Right lobe of liver (tissue), 6 donors: ENCODE results near the gene CREB3. TPM values are rescaled to one million over a fixed set of nuclear protein-coding genes. Genes with fewer than 3 reads are reported as not detected.

Source experiments
- ATAC-seq, 4 donors: fragments of 200-7000 bp; cut with Tn5 transposase; one replicate each; pipeline ENCODE4 v1.9.1; 2020; ENCODE audit warnings: mild to moderate bottlenecking in 4 of 4, moderate library complexity in 4 of 4
- DNase-seq, 3 donors: peaks; one replicate each; pipeline ENCODE4 v3.0.0-alpha.2; 2020
- H3K27ac ChIP-seq, 3 donors: fragments of 200-600 bp; one replicate each; pipeline ENCODE4 v1.8.0; 2022
- H3K27me3 ChIP-seq, 2 donors: fragments of 200-600 bp; one replicate each; pipeline ENCODE4 v1.8.0; 2022
- H3K36me3 ChIP-seq, 4 donors: fragments of 200-600 bp; sonication (generic) in 1 of 4; one replicate each; pipeline versions ENCODE4 v1.5.1 to v1.8.0; 2017 to 2022; ENCODE audit warnings: control low read depth in 1 of 4
- H3K4me1 ChIP-seq, 4 donors: fragments of 200-600 bp; sonication (generic) in 1 of 4; one replicate each; pipeline versions ENCODE4 v1.5.1 to v1.8.0; 2017 to 2022; ENCODE audit warnings: control low read depth in 1 of 4
- H3K4me3 ChIP-seq, 3 donors: fragments of 200-600 bp; one replicate each; pipeline ENCODE4 v1.8.0; 2022
- H3K9me3 ChIP-seq, 4 donors: fragments of 200-600 bp; sonication (generic) in 1 of 4; one replicate each; pipeline versions ENCODE4 v1.5.1 to v1.8.0; 2017 to 2022; ENCODE audit warnings: control low read depth in 1 of 4
- CTCF ChIP-seq, 4 donors: fragments of 200-600 bp in 3 of 4; fragments of 450-650 bp in 1 of 4; IDR thresholded peaks; one replicate each; pipeline versions ENCODE4 v1.5.1 to v1.8.0; 2016 to 2022; ENCODE audit warnings: antibody characterized with exemption in 4 of 4, mild to moderate bottlenecking in 2 of 4
- POLR2A ChIP-seq: fragments of 450-650 bp; IDR thresholded peaks from one replicate; pipeline ENCODE4 v1.6.1; 2017; ENCODE audit warnings: antibody characterized with exemption, mild to moderate bottlenecking
- WGBS: methylation state at CpG from one replicate; pipeline ENCODE4 v1.1.6; 2018; ENCODE audit warnings: low coverage, low lambda C conversion rate; ENCODE audit not compliant: insufficient coverage; ENCODE audit errors: missing lambda C conversion rate; 5-methylcytosine and 5-hydroxymethylcytosine counted together
- intact Hi-C, 2 donors: fragments of 100-400 bp; cut with DNase I; formaldehyde crosslinking; loops; one replicate each; pipeline versions ENCODE4 v1.11.2 to v1.14.1; 2022
- total RNA-seq, 6 experiments: library from RNA; depleted of rRNA in 2 of 6; stranded (reverse); fragments of >200 nt in 2 of 6; fragmentation: NEBNext Ultra II Directional in 3 of 6; extraction: Animal tissue kit (Norgen Biotek cat#: 25700) in 3 of 6; gene quantifications; one replicate each; pipeline versions ENCODE4 v1.1.0 to v1.2.4, GENCODE V29; 2016 to 2023
- donor health status: DM: no; HTN: yes; CAD: no.
- donor health status: DM: no; HTN: no; CAD: no.
- donor health status: DM: no; HTN: no; CAD: no.
- donor health status: DM: no; HTN: yes; CAD: no.
- donor health status: DM: no; HTN: yes; CAD: no.

The CREB3 gene
- total RNA-seq, 6 experiments from 2014 or later: 12.1 to 35.2 (median 17.8) TPM

DNA sequence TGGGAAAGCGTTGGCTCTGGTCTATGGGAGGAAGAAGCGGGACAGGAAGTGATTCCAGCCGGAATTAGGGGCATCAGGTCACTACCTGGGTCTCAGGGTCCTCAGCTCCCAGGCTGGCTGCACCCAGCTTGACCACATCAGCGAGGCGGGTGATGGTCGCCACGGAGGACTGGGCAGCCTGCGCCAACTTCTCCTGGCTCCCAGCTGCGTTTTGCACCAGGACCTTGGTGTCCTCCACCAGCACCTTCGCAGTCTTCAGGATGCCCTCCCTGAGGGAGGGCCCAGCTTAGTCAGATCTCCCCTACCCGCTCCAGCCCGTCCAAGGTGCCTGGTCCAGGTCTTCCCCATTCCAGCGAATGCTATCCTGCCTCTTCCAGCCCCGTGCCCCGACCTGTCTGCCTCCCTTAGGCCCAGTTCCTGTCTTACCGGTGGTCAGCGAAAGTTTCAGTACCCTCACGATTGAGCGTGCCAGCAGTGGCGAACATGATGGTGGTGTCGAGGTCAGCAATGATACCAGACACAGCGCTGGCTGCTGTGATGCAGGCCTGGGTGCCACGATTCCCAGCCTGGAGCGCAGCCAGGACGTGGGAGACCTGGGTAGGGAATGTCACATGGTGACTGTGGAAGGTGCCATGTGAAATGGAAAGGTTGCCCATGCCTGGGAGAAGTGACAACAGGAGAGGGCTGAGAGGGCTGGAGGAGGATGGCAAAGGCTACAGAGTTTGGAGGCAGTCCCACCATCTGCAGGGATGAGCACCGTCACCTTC is 28.4 kb upstream of the CREB3 start:
- Histone ChIP-seq H3K4me1 (no peaks in the 10 kb centered on the region), H3K36me3 (peaks cover 60 to 100% (median 82%) of the 10 kb centered on the region in 4 donors), H3K9me3 (no peaks in the 10 kb centered on the region), H3K4me3 (no peak overlapping the region), H3K27ac (no peak overlapping the region), H3K27me3 (no peaks in the 10 kb centered on the region)
- 94% methylated on average over 11 of the region's 26 CpGs for WGBS
- peak in 1 of 4 donors; percentile 12 for ATAC-seq
- DNase-seq: no peak
- intact Hi-C loops: no loop called here
- TF ChIP-seq CTCF (IDR thresholded peaks at IDR 0.05) (no peak), POLR2A (no peak)

GRCh38 chr9:35705372-35705771 is 27.1 kb upstream of the CREB3 start:
- WGBS: no CpG with 5 or more reads among the region's 8 CpGs

DNA sequence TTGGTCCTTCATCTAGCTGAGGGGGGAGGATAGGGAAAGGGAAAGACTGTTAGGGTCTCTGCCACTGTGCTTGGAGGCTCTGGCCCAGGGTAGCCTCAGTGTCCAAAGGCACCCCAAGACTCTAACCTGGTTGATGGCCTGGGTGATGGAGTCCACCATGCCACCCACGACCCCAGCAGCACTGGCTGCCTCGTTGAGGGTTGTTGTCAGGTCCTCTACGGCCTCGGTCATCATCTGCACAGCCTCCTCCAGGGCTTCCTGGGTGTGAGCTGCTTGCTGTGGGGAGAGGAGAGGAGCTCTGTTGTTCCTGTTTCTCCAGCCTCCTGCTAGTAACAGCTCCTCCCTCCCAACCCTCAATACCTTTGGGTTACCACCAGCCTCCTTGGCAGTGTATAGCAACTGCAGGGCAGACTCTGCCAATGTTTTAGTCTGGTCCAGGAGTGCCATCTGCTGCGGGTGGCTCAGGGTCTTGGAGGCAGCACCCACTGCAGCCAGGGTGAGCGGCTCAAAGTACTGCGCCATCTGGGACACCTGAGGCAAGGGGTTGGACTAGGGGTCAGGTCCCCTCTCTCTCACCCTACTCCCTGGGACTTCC is 26.5 kb upstream of the CREB3 start:
- intact Hi-C loops: no loop called here
- H3K4me1 ChIP-seq: no peaks in the 10 kb centered on the region
- whole genome bisulfite sequencing: no CpG with 5 or more reads among the region's 7 CpGs
- H3K36me3 ChIP-seq: peaks cover 52 to 98% (median 75%) of the 10 kb centered on the region in 4 donors
- no peak for ATAC-seq
- H3K4me3 ChIP-seq: no peak overlapping the region
- no peaks in the 10 kb centered on the region for H3K27me3 ChIP-seq
- no peak for DNase-seq
- H3K9me3 ChIP-seq: no peaks in the 10 kb centered on the region
- no peak for TF ChIP-seq CTCF (IDR thresholded peaks at IDR 0.05)
- no peak overlapping the region for H3K27ac ChIP-seq

More at GRCh38 chr9:35705372-35705771, 27.1 kb upstream of the CREB3 start:
- TF ChIP-seq CTCF (IDR thresholded peaks at IDR 0.05) (no peak), POLR2A (no peak)
- Histone ChIP-seq H3K27ac (no peak overlapping the region), H3K36me3 (peaks cover 55 to 98% (median 75%) of the 10 kb centered on the region in 4 donors), H3K27me3 (no peaks in the 10 kb centered on the region), H3K4me1 (no peaks in the 10 kb centered on the region), H3K4me3 (no peak overlapping the region), H3K9me3 (no peaks in the 10 kb centered on the region)
- DNase-seq (no peak), ATAC-seq (peak in 1 of 4 donors; percentile 8)
- intact Hi-C loops: no loop called here

GRCh38 chr9:35706951-35707350 is 25.5 kb upstream of the CREB3 start:
- Histone ChIP-seq H3K9me3 (no peaks in the 10 kb centered on the region), H3K4me1 (no peaks in the 10 kb centered on the region), H3K27ac (no peak overlapping the region), H3K4me3 (no peak overlapping the region), H3K36me3 (peaks cover 49 to 98% (median 73%) of the 10 kb centered on the region in 4 donors), H3K27me3 (no peaks in the 10 kb centered on the region)
- ATAC-seq (no peak), DNase-seq (no peak)
- TF ChIP-seq CTCF (IDR thresholded peaks at IDR 0.05) (no peak), POLR2A (no peak)
- 83% methylated on average over 3 of the region's 10 CpGs for WGBS
- intact Hi-C loops: no loop called here
